Measurements from ENCODE around the gene FAM168B.

DNA sequence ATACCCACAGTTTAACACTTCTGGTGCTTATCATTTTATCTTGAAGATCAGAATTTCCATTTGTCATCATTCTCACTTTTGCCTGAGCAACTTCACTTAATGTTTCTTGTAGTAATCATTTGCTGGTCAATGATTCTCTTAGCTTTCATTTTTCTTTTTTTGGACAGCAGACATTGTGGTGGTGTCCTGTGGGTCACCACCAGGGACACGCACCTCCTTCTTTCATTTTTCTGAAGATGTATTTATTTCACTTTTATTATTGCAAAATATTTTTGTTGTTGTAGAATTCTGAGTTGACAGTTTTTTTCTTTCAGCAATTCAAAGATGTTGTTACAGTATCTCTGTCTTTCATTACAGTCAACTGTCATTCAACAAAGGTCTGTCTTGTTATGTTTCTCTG lies 84.3 kb downstream of the FAM168B start:
- TF ChIP-seq CTCF (conservative IDR thresholded peaks at IDR 0.05) (no peak), ZFX (IDR thresholded peaks at IDR 0.05) (no peak)
